Right lung (tissue), 5 donors: ENCODE data around the gene TMEM171. TPM values are rescaled to one million over a fixed set of nuclear protein-coding genes. Genes with fewer than 3 reads are reported as not detected.

ENCODE experiments used
- polyA plus RNA-seq, 5 donors: library from polyadenylated mRNA; unstranded; fragments of 120-200 nt; gene quantifications; one replicate each; pipeline versions ENCODE4 v1.2.1 to v1.2.3, GENCODE V29; 2013; ENCODE audit warnings: inconsistent platforms in 1 of 5, low replicate concordance in 1 of 5; ENCODE audit not compliant: insufficient read length in 5 of 5, insufficient read depth in 1 of 5

Gene TMEM171
- polyA plus RNA-seq, 5 donors: 0.12 to 0.14 (median 0.12) TPM; not detected in 2

Other genes starting within 250 kb of the TMEM171 start
- 10 to 100 TPM; 18.7 to 34.2 (median 29.4) TPM for gene FCHO2, start 164.5 kb upstream of the TMEM171 start, polyA plus RNA-seq
- not detected for gene TMEM174, start 52.6 kb downstream of the TMEM171 start, polyA plus RNA-seq